SK-N-SH treated with all-trans-retinoic acid at 6 μM for 48 hours (cell line): ENCODE results near the gene DDX54.

ENCODE experiments used
- ATAC-seq: fragments of 200-7000 bp; cut with Tn5 transposase; 3 replicates; pipeline ENCODE4 v1.9.1; 2020; ENCODE audit warnings: mild to moderate bottlenecking, moderate library complexity
- ARNTL ChIP-seq: fragments of 450-650 bp; formaldehyde crosslinking; IDR thresholded peaks from 2 replicates; pipeline ENCODE4 v1.5.0; 2020; ENCODE audit warnings: low read depth, mild to moderate bottlenecking, moderate library complexity, borderline replicate concordance
- BACH2 ChIP-seq: fragments of 250-450 bp; sonication (Bioruptor Pico); IDR thresholded peaks from 2 replicates; pipeline ENCODE4 v1.9.0; 2021; ENCODE audit warnings: mild to moderate bottlenecking, borderline replicate concordance
- CREB5 ChIP-seq: fragments of 250-450 bp; sonication (Bioruptor Pico); IDR thresholded peaks from 2 replicates; pipeline ENCODE4 v1.5.1; 2020; ENCODE audit warnings: low read depth, mild to moderate bottlenecking, moderate library complexity
- CSDC2 ChIP-seq: fragments of 250-450 bp; sonication (Bioruptor Pico); IDR thresholded peaks from 2 replicates; pipeline ENCODE4 v1.5.0; 2020; ENCODE audit warnings: mild to moderate bottlenecking, moderate library complexity
- ESRRG ChIP-seq: fragments of 250-450 bp; sonication (Bioruptor Pico); IDR thresholded peaks from 2 replicates; pipeline ENCODE4 v1.6.1; 2021; ENCODE audit warnings: mild to moderate bottlenecking
- GLIS3 ChIP-seq: fragments of 250-450 bp; sonication (Bioruptor Pico); IDR thresholded peaks from 2 replicates; pipeline ENCODE4 v1.5.0; 2020; ENCODE audit warnings: mild to moderate bottlenecking, moderate library complexity
- ISL1 ChIP-seq: fragments of 250-450 bp; sonication (Bioruptor Pico); IDR thresholded peaks from 2 replicates; pipeline ENCODE4 v2.1.2; 2022; ENCODE audit warnings: mild to moderate bottlenecking, moderate library complexity
- OSR1 ChIP-seq: fragments of 250-450 bp; sonication (Bioruptor Pico); IDR thresholded peaks from 2 replicates; pipeline ENCODE4 v1.8.0; 2022; ENCODE audit warnings: moderate library complexity, mild to moderate bottlenecking, inconsistent platforms
- PATZ1 ChIP-seq: fragments of 250-450 bp; sonication (Bioruptor Pico); IDR thresholded peaks from 2 replicates; pipeline ENCODE4 v1.8.0; 2020; ENCODE audit warnings: mild to moderate bottlenecking, moderate library complexity, borderline replicate concordance
- POU6F1 ChIP-seq: fragments of 250-450 bp; sonication (Bioruptor Pico); IDR thresholded peaks from 2 replicates; pipeline ENCODE4 v1.8.0; 2021; ENCODE audit warnings: low read depth, mild to moderate bottlenecking, moderate library complexity, borderline replicate concordance
- PPARA ChIP-seq: fragments of 250-450 bp; sonication (Bioruptor Pico); IDR thresholded peaks from 2 replicates; pipeline ENCODE4 v1.5.0; 2020; ENCODE audit warnings: mild to moderate bottlenecking, borderline replicate concordance
- RARB ChIP-seq: fragments of 250-450 bp; sonication (Bioruptor Pico); IDR thresholded peaks from 2 replicates; pipeline ENCODE4 v1.8.0; 2021; ENCODE audit warnings: mild to moderate bottlenecking, moderate library complexity
- SNAI2 ChIP-seq: fragments of 250-450 bp; sonication (Bioruptor Pico); IDR thresholded peaks from 2 replicates; pipeline ENCODE4 v1.5.0; 2020; ENCODE audit warnings: mild to moderate bottlenecking, moderate library complexity
- TCF4 ChIP-seq: fragments of 250-450 bp; sonication (Bioruptor Pico); IDR thresholded peaks from 2 replicates; pipeline ENCODE4 v1.8.0; 2021; ENCODE audit warnings: mild to moderate bottlenecking, moderate library complexity, borderline replicate concordance
- ZC3H10 ChIP-seq: fragments of 250-450 bp; sonication (Bioruptor Pico); IDR thresholded peaks from 2 replicates; pipeline ENCODE4 v1.5.1; 2021; ENCODE audit warnings: mild to moderate bottlenecking, moderate library complexity
- ZFP3 ChIP-seq: fragments of 250-450 bp; sonication (Bioruptor Pico); IDR thresholded peaks from 2 replicates; pipeline ENCODE4 v1.5.0; 2020; ENCODE audit warnings: mild to moderate bottlenecking, moderate library complexity
- ZFP30 ChIP-seq: fragments of 450-650 bp; formaldehyde crosslinking; IDR thresholded peaks from 2 replicates; pipeline ENCODE4 v1.5.0; 2022; ENCODE audit warnings: mild to moderate bottlenecking, moderate library complexity
- ZNF70 ChIP-seq: fragments of 450-650 bp; formaldehyde crosslinking; IDR thresholded peaks from 2 replicates; pipeline ENCODE4 v1.5.0; 2020; ENCODE audit warnings: mild to moderate bottlenecking, moderate library complexity
- ZNF8 ChIP-seq: fragments of 450-650 bp; formaldehyde crosslinking; IDR thresholded peaks from 2 replicates; pipeline ENCODE4 v1.5.0; 2020; ENCODE audit warnings: mild to moderate bottlenecking, moderate library complexity
- TF ChIP-seq, protein P1 (sequence below): fragments of 250-450 bp; sonication (Bioruptor Pico); IDR thresholded peaks from 2 replicates; pipeline ENCODE4 v1.5.1; 2021; ENCODE audit warnings: mild to moderate bottlenecking, moderate library complexity

DDX54 gene

DNA sequence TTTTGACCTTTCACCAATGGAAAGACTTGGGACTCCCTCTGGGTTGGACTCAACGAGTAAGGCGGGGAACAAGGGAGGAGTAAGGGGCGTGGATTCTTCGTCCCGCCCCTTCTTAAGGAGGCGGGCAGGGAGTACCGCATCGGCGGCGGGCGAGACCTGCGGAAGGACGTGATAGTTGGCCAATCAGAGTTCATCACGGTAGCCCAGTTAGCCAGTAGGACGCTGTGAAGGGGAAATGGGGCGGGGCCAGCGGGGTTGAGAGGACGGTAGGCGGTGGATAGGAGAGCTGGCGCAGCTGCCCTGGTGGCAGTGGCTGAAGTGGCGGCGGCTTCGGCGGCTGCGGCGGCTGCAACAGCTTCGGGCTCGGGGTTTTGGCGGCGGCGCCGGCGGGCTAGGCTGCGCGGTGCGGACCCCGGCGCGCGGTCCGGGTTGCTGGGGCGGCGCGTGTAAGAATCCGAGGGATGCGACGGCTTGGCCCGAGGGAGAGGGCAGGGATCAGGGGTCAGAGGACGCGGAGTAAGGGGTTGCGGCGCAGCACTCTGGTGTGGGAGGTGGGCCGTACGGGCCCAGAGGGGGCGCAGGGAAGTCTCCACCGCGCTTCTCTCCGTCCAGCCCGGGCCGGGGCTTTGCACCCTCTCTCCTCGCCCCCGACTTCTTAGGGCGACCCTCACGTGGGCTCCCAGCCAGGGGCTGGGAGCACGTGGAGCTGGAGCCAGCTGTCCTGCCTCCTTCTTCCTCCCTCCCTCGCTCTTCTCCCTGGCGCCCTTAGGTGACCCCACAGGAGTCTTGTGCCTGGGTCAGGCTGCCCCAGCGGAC, 36.1 kb upstream of the DDX54 start, which contains the start of gene TPCN1:
Gene TPCN1, plus strand, starts transcription at position 284 of the 816 bp plus-strand sequence. CDS start 5,389 bp downstream, outside the sequence.
- TF ChIP-seq, protein P1, sequence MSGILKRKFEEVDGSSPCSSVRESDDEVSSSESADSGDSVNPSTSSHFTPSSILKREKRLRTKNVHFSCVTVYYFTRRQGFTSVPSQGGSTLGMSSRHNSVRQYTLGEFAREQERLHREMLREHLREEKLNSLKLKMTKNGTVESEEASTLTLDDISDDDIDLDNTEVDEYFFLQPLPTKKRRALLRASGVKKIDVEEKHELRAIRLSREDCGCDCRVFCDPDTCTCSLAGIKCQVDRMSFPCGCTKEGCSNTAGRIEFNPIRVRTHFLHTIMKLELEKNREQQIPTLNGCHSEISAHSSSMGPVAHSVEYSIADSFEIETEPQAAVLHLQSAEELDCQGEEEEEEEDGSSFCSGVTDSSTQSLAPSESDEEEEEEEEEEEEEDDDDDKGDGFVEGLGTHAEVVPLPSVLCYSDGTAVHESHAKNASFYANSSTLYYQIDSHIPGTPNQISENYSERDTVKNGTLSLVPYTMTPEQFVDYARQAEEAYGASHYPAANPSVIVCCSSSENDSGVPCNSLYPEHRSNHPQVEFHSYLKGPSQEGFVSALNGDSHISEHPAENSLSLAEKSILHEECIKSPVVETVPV (CRISPR knock-in tag), result no peak
- TF ChIP-seq CREB5 (CRISPR knock-in tag), result no peak
- peak; percentile 64; the same call in 1 of the 2 replicates for TF ChIP-seq ZFP3
- TF ChIP-seq PPARA, result no peak
- peak; percentile 95 for ATAC-seq

DNA sequence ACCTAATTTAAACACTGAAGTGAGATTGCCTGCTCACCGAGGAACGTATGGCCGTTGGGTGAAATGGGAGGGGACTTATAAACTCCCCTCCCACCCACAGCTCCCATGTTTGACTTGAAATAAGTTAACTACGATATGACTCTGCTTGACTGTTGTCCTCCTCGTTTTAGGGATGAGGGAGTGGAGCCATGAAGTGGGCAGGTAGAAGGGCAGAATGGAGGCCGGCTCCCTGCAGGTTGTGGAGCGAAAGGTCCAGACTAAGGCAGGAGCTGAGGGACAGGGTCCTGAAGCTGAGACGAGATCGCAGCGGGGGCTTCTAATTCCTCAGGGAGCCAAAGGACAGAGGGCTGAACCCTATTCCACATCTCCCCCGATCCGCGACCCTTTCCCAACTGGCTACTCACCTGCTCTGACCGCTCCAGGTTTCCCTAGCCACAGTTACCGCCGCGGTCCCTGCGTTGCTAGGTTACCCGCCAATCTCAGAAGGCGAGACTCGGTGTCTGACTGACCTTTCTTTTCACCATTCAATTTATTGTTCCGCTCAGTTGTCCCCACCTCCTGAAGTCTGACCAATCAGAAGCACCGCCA, 35.4 kb upstream of the DDX54 start:
- TF ChIP-seq ZC3H10 (CRISPR knock-in tag) (no peak), ZNF8 (no peak), BACH2 (CRISPR knock-in tag) (no peak), CSDC2 (CRISPR knock-in tag) (no peak), GLIS3 (CRISPR knock-in tag) (no peak), PPARA (no peak), ESRRG (no peak), ISL1 (no peak), SNAI2 (CRISPR knock-in tag) (no peak), RARB (CRISPR knock-in tag) (no peak), TCF4 (CRISPR knock-in tag) (no peak), ZFP30 (CRISPR knock-in tag) (no peak), ZNF70 (CRISPR knock-in tag) (no peak), OSR1 (CRISPR knock-in tag) (no peak), ARNTL (CRISPR knock-in tag) (no peak), ZFP3 (no peak)
- TF ChIP-seq, protein P1 (CRISPR knock-in tag), result no peak
- peak; percentile 6 for ATAC-seq

DNA sequence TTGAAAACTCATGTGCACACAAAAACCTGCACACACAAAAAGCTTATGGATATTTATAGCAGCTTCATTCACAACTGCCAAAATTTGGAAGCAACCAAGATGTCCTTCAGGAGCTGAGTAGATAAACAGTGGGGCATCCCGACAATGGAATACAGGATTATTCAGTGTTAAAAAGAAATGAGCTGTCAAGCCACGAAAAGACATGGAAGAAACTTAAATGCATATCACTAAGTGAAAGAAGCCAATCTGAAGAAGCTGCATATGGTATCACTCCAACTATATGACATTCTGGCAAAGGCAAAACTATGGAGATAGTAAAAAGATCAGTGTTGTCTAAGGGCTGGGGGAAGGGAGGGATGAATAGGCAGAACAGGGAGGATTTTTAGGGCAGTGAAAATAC, 30.7 kb upstream of the DDX54 start:
- no peak for TF ChIP-seq ZNF70 (CRISPR knock-in tag)
- no peak for ATAC-seq

GRCh38 chr12:113214895-113215400, 29.7 kb upstream of the DDX54 start:
- ATAC-seq, result peak; percentile 85
- no peak for TF ChIP-seq CREB5 (CRISPR knock-in tag)
- TF ChIP-seq TCF4 (CRISPR knock-in tag), result no peak
- TF ChIP-seq ISL1, result 0 out of 2 replicates have a peak, but pooled peaks have one; percentile 8
- TF ChIP-seq PATZ1, result peak; percentile 98; the same call in 1 of the 2 replicates
- no peak for TF ChIP-seq POU6F1 (CRISPR knock-in tag)
